HEK293T (cell line): Measurements from ENCODE around the gene ZNF574.

Source experiments
- BHLHE40 ChIP-seq: fragments of 450-650 bp; IDR thresholded peaks from 2 replicates; pipeline ENCODE4 v1.6.1; 2016; ENCODE audit warnings: mild to moderate bottlenecking, moderate library complexity, borderline replicate concordance
- CTBP1 ChIP-seq: fragments of 450-650 bp; IDR thresholded peaks from 2 replicates; pipeline ENCODE4 v1.6.1; 2016; ENCODE audit warnings: borderline replicate concordance
- ELF4 ChIP-seq: fragments of 450-650 bp; IDR thresholded peaks from 2 replicates; pipeline ENCODE4 v1.6.1; 2017; ENCODE audit warnings: antibody characterized with exemption
- FOXA1 ChIP-seq: fragments of 450-650 bp; IDR thresholded peaks from 2 replicates; pipeline ENCODE4 v1.6.1; 2016; ENCODE audit warnings: mild to moderate bottlenecking
- FOXK2 ChIP-seq: fragments of 450-650 bp; IDR thresholded peaks from 2 replicates; pipeline ENCODE4 v1.6.1; 2016; ENCODE audit warnings: mild to moderate bottlenecking
- FOXM1 ChIP-seq: fragments of 450-650 bp; IDR thresholded peaks from 2 replicates; pipeline ENCODE4 v1.6.1; 2017; ENCODE audit warnings: mild to moderate bottlenecking, borderline replicate concordance
- HDGF ChIP-seq: fragments of 450-650 bp; IDR thresholded peaks from 2 replicates; pipeline ENCODE4 v1.6.1; 2017; ENCODE audit warnings: antibody characterized with exemption, borderline replicate concordance
- L3MBTL2 ChIP-seq: fragments of 450-650 bp; conservative IDR thresholded peaks from 2 replicates; pipeline ENCODE4 v1.6.1; 2016; ENCODE audit warnings: mild to moderate bottlenecking
- LEF1 ChIP-seq: fragments of 450-650 bp; IDR thresholded peaks from 2 replicates; pipeline ENCODE4 v1.6.1; 2017; ENCODE audit warnings: mild to moderate bottlenecking, borderline replicate concordance
- NFRKB ChIP-seq: fragments of 450-650 bp; IDR thresholded peaks from 2 replicates; pipeline ENCODE4 v1.6.1; 2016; ENCODE audit warnings: mild to moderate bottlenecking, moderate library complexity
- SUZ12 ChIP-seq: fragments of 450-650 bp; IDR thresholded peaks from 2 replicates; pipeline ENCODE4 v1.6.1; 2016; ENCODE audit warnings: mild to moderate bottlenecking
- TARDBP ChIP-seq: fragments of 450-650 bp; IDR thresholded peaks from 2 replicates; pipeline ENCODE4 v1.6.1; 2016
- ZNF384 ChIP-seq: fragments of 450-650 bp; IDR thresholded peaks from 2 replicates; pipeline ENCODE4 v1.6.1; 2016

- no peak for TF ChIP-seq SUZ12
- TF ChIP-seq ELF4, result no peak
- TF ChIP-seq CTBP1, result no peak
- no peak for TF ChIP-seq FOXM1
- TF ChIP-seq FOXA1, result no peak
- TF ChIP-seq NFRKB, result no peak
- no peak for TF ChIP-seq ZNF384
- TF ChIP-seq HDGF, result no peak
- no peak for TF ChIP-seq BHLHE40
- no peak for TF ChIP-seq L3MBTL2
- TF ChIP-seq LEF1, result no peak
- TF ChIP-seq FOXK2, result no peak
- TF ChIP-seq TARDBP, result no peak
Observed at GRCh38 chr19:42062381-42062780, 13.6 kb upstream of the ZNF574 start.
